HepG2 (cell line): Measurements from ENCODE around the gene SKIL. TPM values are rescaled to one million over a fixed set of nuclear protein-coding genes. Genes with fewer than 3 reads are reported as not detected.

Experiments used
- ATAC-seq: fragments of 200-7000 bp; cut with Tn5 transposase; 3 replicates; pipeline ENCODE4 v1.9.1; 2020; ENCODE audit warnings: mild to moderate bottlenecking, moderate library complexity
- BruUV-seq: library from RNA; stranded (reverse); fragments of 400-500 nt; replicated peaks from 2 replicates; lab custom pipeline; 2021; lab: Mats Ljungman, UMichigan
- CTCF ChIA-PET: fragments of 300-600 bp; formaldehyde crosslinking; extraction: SDS; loops from one replicate; lab custom pipeline; 2021; ENCODE audit warnings: low total read pairs, inconsistent platforms, low intra/inter-chr PET ratio; lab: Yijun Ruan, JAX
- POLR2A ChIA-PET: fragments of 350-600 bp; sonication (Branson Sonifier 250); formaldehyde crosslinking; loops from one replicate; lab custom pipeline; 2020; ENCODE audit warnings: antibody characterized with exemption, inconsistent platforms; lab: Yijun Ruan, JAX
- DNase-seq: peaks from one replicate; pipeline ENCODE4 v3.0.0-alpha.2; 2015; ENCODE audit warnings: low spot score
- FAIRE-seq: peaks from 3 replicates; lab custom pipeline; 2011; peaks lifted over from hg19 to GRCh38; lab: Jason Lieb, UNC
- H2AFZ ChIP-seq: one replicate; pipeline ENCODE4 v1.6.1; 2011; ENCODE audit warnings: low read length, inconsistent platforms
- H3K27ac ChIP-seq: fragments of 300-600 bp; 3 replicates; pipeline ENCODE4 v1.8.0; 2011; ENCODE audit warnings: mixed run types, mild to moderate bottlenecking, mixed read lengths, low read length, inconsistent platforms; ENCODE audit not compliant: insufficient read depth; ENCODE audit errors: extremely low read length
- H3K27me3 ChIP-seq, 2 experiments: fragments of 200-600 bp in 1 of 2; 2 replicates in 1 of 2; 3 replicates in 1 of 2; pipeline versions ENCODE4 v1.6.0 to v1.8.0; 2011; ENCODE audit warnings: low read length in 2 of 2, mild to moderate bottlenecking in 2 of 2, moderate library complexity in 2 of 2, inconsistent platforms in 1 of 2; ENCODE audit not compliant: insufficient read depth in 2 of 2, control insufficient read depth in 1 of 2
- H3K36me3 ChIP-seq, 2 experiments: fragments of 200-600 bp in 1 of 2; replicated peaks in 1 of 2; 2 replicates in 1 of 2; 3 replicates in 1 of 2; pipeline versions ENCODE4 v1.5.1 to v1.8.0; 2011; ENCODE audit warnings: low read length in 2 of 2, inconsistent platforms in 1 of 2; ENCODE audit not compliant: insufficient read depth in 2 of 2, control insufficient read depth in 1 of 2
- H3K4me1 ChIP-seq: 2 replicates; pipeline ENCODE4 v1.5.1; 2012; ENCODE audit warnings: low read length, inconsistent platforms; ENCODE audit not compliant: insufficient read depth
- H3K4me2 ChIP-seq: 2 replicates; pipeline ENCODE4 v1.6.0; 2011; ENCODE audit warnings: low read depth, low read length, inconsistent platforms
- H3K4me3 ChIP-seq, 3 experiments: fragments of 200-600 bp in 1 of 3; sonication (generic), shearing (Covaris generic) in 1 of 3; replicated peaks in 1 of 3; 2 replicates each; pipeline ENCODE4 v1.5.1; 2011 to 2016; ENCODE audit warnings: low read length in 3 of 3, inconsistent platforms in 2 of 3, low read depth in 2 of 3, mild to moderate bottlenecking in 2 of 3, control low read depth in 1 of 3, mixed read lengths in 1 of 3; ENCODE audit not compliant: insufficient read depth in 1 of 3
- H3K79me2 ChIP-seq: one replicate; pipeline ENCODE4 v1.6.1; 2011; ENCODE audit warnings: low read length, inconsistent platforms; ENCODE audit not compliant: insufficient read depth
- H3K9ac ChIP-seq: 2 replicates; pipeline ENCODE4 v1.6.0; 2011; ENCODE audit warnings: mild to moderate bottlenecking, low read depth, low read length, inconsistent platforms; ENCODE audit not compliant: insufficient read depth
- H3K9me3 ChIP-seq: 2 replicates; pipeline ENCODE4 v1.5.1; 2012; ENCODE audit warnings: mild to moderate bottlenecking, low read length
- H4K20me1 ChIP-seq: 2 replicates; pipeline ENCODE4 v1.6.0; 2011; ENCODE audit warnings: inconsistent platforms, mild to moderate bottlenecking, low read length, moderate library complexity; ENCODE audit not compliant: insufficient read depth
- CBX5 ChIP-seq: sonication (generic); formaldehyde crosslinking; IDR thresholded peaks from 2 replicates; pipeline ENCODE4 v1.4.0; 2020; ENCODE audit warnings: missing genetic modification reagents, borderline replicate concordance
- GABPA ChIP-seq, 2 experiments: IDR thresholded peaks; 2 replicates each; pipeline ENCODE4 v1.6.1; 2011 to 2016; ENCODE audit warnings: low read depth in 2 of 2, low read length in 1 of 2, missing biosample characterization in 1 of 2, missing genetic modification characterization in 1 of 2
- GATAD2A ChIP-seq: IDR thresholded peaks from 2 replicates; pipeline ENCODE4 v1.6.1; 2016
- ISL2 ChIP-seq: sonication (generic); formaldehyde crosslinking; IDR thresholded peaks from 2 replicates; pipeline ENCODE4 v1.5.0; 2020; ENCODE audit warnings: missing genetic modification reagents
- KLF12 ChIP-seq: sonication (generic); formaldehyde crosslinking; IDR thresholded peaks from 2 replicates; pipeline ENCODE4 v1.4.0; 2020; ENCODE audit warnings: missing genetic modification reagents, borderline replicate concordance
- NCOA2 ChIP-seq: sonication (generic); formaldehyde crosslinking; IDR thresholded peaks from 2 replicates; pipeline ENCODE4 v1.8.0; 2022; ENCODE audit warnings: inconsistent platforms
- ONECUT2 ChIP-seq: sonication (generic); formaldehyde crosslinking; IDR thresholded peaks from 2 replicates; pipeline ENCODE4 v1.4.0; 2020; ENCODE audit warnings: missing genetic modification reagents
- TCF7 ChIP-seq: sonication (generic); IDR thresholded peaks from 2 replicates; pipeline ENCODE4 v1.6.1; 2016; ENCODE audit warnings: antibody characterized with exemption, low read depth
- XRCC5 ChIP-seq: fragments of 200-400 bp; formaldehyde crosslinking; optimal IDR thresholded peaks from 2 replicates; pipeline ENCODE3; 2017; ENCODE audit warnings: mild to moderate bottlenecking, low read length
- ZNF251 ChIP-seq: sonication (generic); formaldehyde crosslinking; IDR thresholded peaks from 2 replicates; pipeline ENCODE4 v1.9.0; 2021; ENCODE audit warnings: mild to moderate bottlenecking, missing genetic modification reagents
- ZNF652 ChIP-seq: IDR thresholded peaks from 2 replicates; pipeline ENCODE4 v1.6.1; 2016; ENCODE audit warnings: low read depth, borderline replicate concordance
- WGBS: methylation state at CpG from one replicate; pipeline ENCODE4 v1.1.6; 2017; ENCODE audit warnings: low lambda C conversion rate; 5-methylcytosine and 5-hydroxymethylcytosine counted together
- in situ Hi-C: cut with HindIII; loops from 2 replicates; pipeline ENCODE4 v1.10.0; 2017; ENCODE audit warnings: low pct_unique_long_range_greater_than_20kb; ENCODE audit not compliant: extremely low pct_ligation_motif_present
- intact Hi-C: fragments of 100-400 bp; cut with micrococcal nuclease; formaldehyde crosslinking; loops from one replicate; pipeline ENCODE4 v1.10.0; 2022; ENCODE audit not compliant: unreplicated experiment
- polyA plus RNA-seq, 8 experiments: library from polyadenylated mRNA; depleted of rRNA in 3 of 8; stranded (reverse) in 7 of 8; unstranded in 1 of 8; fragments of >200 nt; fragmentation: Illumina TruSeq in 4 of 8; extraction: Trizol in 4 of 8; gene quantifications; 2 replicates each; pipeline versions ENCODE4 v1.2.1 to v1.2.3, GENCODE V29; 2011 to 2016; ENCODE audit warnings: low read depth in 4 of 8, missing spikeins in 1 of 8, mixed read lengths in 1 of 8; ENCODE audit not compliant: insufficient read depth in 1 of 8
- total RNA-seq, 5 experiments: library from RNA; depleted of rRNA; stranded (reverse); fragments of >200 nt; fragmentation: Illumina TruSeq; extraction: Trizol; gene quantifications; 2 replicates each; pipeline ENCODE4 v1.2.3, GENCODE V29; 2016; ENCODE audit warnings: low read depth in 1 of 5
- TF ChIP-seq, protein P1 (sequence below): sonication (generic); formaldehyde crosslinking; IDR thresholded peaks from 2 replicates; pipeline ENCODE4 v1.4.0; 2020; ENCODE audit warnings: missing genetic modification reagents, borderline replicate concordance
- TF ChIP-seq, protein P2 (sequence below): IDR thresholded peaks from 2 replicates; pipeline ENCODE4 v1.6.1; 2018; ENCODE audit warnings: missing genetic modification reagents
- TF ChIP-seq, protein P3 (sequence below): sonication (generic); formaldehyde crosslinking; IDR thresholded peaks from 2 replicates; pipeline ENCODE4 v1.5.0; 2020; ENCODE audit warnings: missing genetic modification reagents

Gene SKIL
- total and polyA plus RNA-seq, 2 of the 13 experiments (the other 11 are each of a cell fraction or from before 2014, with no cell fraction given) = 5.2 to 20.7 TPM

DNA sequence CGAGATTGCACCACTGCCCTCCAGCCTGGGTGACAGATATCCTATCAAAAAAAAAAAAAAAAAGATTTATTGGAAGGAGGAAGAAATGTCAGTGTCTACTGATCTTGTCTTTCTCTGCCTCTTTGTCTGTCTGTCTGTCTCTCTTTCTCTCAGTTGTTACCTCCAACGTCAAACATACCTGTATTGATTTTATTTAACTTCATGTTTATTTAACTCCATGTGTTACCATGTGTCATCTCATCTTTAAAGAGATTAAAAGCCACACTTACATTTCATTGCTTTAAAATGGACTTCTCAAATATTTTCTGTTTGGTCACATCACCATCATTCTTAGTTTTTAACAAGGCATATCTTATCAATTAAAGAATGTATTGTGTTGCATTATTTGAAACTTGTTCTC is 70.6 kb downstream of the SKIL start:
- ChIA-PET CTCF (no interaction called here), POLR2A (no interaction called here)
- no TSS peak for BruUV-seq
- Histone ChIP-seq H3K79me2 (no peaks in the 10 kb centered on the region), H4K20me1 (no peaks in the 10 kb centered on the region), H3K36me3 (no peaks in the 10 kb centered on the region), H3K4me2 (0 out of 2 replicates have a peak overlapping the region, but pooled peaks have one; percentile 18), H3K4me1 (peaks cover 64% of the 10 kb centered on the region), H3K27ac (no peak overlapping the region), H3K27me3 (no peaks in the 10 kb centered on the region), H3K9me3 (no peaks in the 10 kb centered on the region), H2AFZ (no peak overlapping the region), H3K9ac (no peak overlapping the region), H3K4me3 (no peak overlapping the region)
- ATAC-seq = no peak
- peak; percentile 48 for FAIRE-seq
- intact Hi-C loops (loop anchor here (5.0 kb wide), 1 partner anchor 439 kb away; no protein-coding TSS in a partner anchor), in situ Hi-C loops (loop anchor here (10.0 kb wide), 1 partner anchor 387 kb away; no protein-coding TSS in a partner anchor)
- WGBS = 35% methylated on average over 2 of the region's 2 CpGs
- TF ChIP-seq GATAD2A (CRISPR knock-in tag) (0 out of 2 replicates have a peak, but pooled peaks have one; percentile 22), GABPA (IDR thresholded peaks at IDR 0.05; ENCODE audit: low read depth, low read length) (no peak), GABPA (CRISPR knock-in tag; IDR thresholded peaks at IDR 0.05; ENCODE audit: low read depth) (no peak), ONECUT2 (CRISPR knock-in tag) (peak; percentile 57; the same call in 1 of the 2 replicates), ZNF652 (CRISPR knock-in tag) (peak; percentile 74; the same call in 1 of the 2 replicates)
- DNase-seq = peak; percentile 16

DNA sequence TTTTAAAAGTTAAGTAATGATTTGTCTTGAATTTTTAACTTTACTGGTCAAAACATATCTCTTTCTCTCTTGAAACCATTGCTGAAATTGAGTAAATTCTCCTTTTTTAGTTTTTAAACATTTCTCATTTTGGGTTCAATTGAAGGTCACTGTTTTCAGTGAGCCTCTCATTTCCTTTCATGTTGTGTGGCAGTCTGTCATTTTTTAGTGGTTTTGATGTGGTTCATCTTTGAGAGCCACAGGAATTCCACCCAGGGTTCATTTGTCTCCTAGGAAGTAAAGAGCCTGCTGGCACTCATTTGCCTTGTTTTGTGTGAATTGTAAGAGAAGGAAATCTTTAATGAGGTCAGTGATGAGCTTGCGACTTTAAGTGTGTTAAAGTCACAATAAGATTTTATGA is 71.5 kb downstream of the SKIL start:
- POLR2A ChIA-PET = no interaction called here
- Histone ChIP-seq H3K36me3 (no peaks in the 10 kb centered on the region), H3K9ac (no peak overlapping the region), H3K4me1 (peaks cover 59% of the 10 kb centered on the region), H3K79me2 (no peaks in the 10 kb centered on the region), H3K27me3 (no peaks in the 10 kb centered on the region), H3K9me3 (no peaks in the 10 kb centered on the region), H2AFZ (no peak overlapping the region), H4K20me1 (no peaks in the 10 kb centered on the region), H3K4me2 (peak overlapping the region; percentile 4; the same call in 1 of the 2 replicates), H3K4me3 (no peak overlapping the region), H3K27ac (no peak overlapping the region)
- CTCF ChIA-PET = no interaction called here
- in situ Hi-C loops = loop anchor here (10.0 kb wide), 1 partner anchor 386 kb away; no protein-coding TSS in a partner anchor
- FAIRE-seq = peak; percentile 18
- 95% methylated on average over 1 of the region's 1 CpG for WGBS
- ATAC-seq = no peak
- peak; percentile 74 for DNase-seq
- BruUV-seq = no TSS peak
- intact Hi-C loops = loop anchor here (5.0 kb wide), 1 partner anchor 438 kb away; no protein-coding TSS in a partner anchor
- TF ChIP-seq ZNF251 (CRISPR knock-in tag) (no peak), CBX5 (CRISPR knock-in tag) (no peak), TCF7 (peak; percentile 52; the same call in 1 of the 2 replicates), KLF12 (CRISPR knock-in tag) (no peak), NCOA2 (peak; percentile 25; the same call in 1 of the 2 replicates), ISL2 (CRISPR knock-in tag) (no peak), XRCC5 (no peak)
- TF ChIP-seq, protein P1, sequence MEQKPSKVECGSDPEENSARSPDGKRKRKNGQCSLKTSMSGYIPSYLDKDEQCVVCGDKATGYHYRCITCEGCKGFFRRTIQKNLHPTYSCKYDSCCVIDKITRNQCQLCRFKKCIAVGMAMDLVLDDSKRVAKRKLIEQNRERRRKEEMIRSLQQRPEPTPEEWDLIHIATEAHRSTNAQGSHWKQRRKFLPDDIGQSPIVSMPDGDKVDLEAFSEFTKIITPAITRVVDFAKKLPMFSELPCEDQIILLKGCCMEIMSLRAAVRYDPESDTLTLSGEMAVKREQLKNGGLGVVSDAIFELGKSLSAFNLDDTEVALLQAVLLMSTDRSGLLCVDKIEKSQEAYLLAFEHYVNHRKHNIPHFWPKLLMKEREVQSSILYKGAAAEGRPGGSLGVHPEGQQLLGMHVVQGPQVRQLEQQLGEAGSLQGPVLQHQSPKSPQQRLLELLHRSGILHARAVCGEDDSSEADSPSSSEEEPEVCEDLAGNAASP (CRISPR knock-in tag) = no peak
- TF ChIP-seq, protein P2, sequence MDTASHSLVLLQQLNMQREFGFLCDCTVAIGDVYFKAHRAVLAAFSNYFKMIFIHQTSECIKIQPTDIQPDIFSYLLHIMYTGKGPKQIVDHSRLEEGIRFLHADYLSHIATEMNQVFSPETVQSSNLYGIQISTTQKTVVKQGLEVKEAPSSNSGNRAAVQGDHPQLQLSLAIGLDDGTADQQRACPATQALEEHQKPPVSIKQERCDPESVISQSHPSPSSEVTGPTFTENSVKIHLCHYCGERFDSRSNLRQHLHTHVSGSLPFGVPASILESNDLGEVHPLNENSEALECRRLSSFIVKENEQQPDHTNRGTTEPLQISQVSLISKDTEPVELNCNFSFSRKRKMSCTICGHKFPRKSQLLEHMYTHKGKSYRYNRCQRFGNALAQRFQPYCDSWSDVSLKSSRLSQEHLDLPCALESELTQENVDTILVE (CRISPR knock-in tag) = no peak
- TF ChIP-seq, protein P3, sequence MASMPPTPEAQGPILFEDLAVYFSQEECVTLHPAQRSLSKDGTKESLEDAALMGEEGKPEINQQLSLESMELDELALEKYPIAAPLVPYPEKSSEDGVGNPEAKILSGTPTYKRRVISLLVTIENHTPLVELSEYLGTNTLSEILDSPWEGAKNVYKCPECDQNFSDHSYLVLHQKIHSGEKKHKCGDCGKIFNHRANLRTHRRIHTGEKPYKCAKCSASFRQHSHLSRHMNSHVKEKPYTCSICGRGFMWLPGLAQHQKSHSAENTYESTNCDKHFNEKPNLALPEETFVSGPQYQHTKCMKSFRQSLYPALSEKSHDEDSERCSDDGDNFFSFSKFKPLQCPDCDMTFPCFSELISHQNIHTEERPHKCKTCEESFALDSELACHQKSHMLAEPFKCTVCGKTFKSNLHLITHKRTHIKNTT (CRISPR knock-in tag) = no peak
